ENCODE data around the gene CNN1.

GRCh38 chr19:11534538-11534937 lies 4.1 kb upstream of the CNN1 start:
- TF ChIP-seq POLR2A (IDR thresholded peaks at IDR 0.05) (no peak), CTCF (IDR thresholded peaks at IDR 0.05) (no peak)
